G401 (cell line): ENCODE data around the gene MEG3. TPM values are rescaled to one million over a fixed set of nuclear protein-coding genes. Genes with fewer than 3 reads are reported as not detected.
"Not testable (repeated sequence)": the region's sequence is repeated elsewhere in the genome, so short reads cannot be mapped to it uniquely, and the experiment has no call there.

Experiments used
- DNase-seq: peaks from one replicate; pipeline ENCODE4 v3.0.0-alpha.2; 2015; ENCODE audit warnings: low spot score
- in situ Hi-C: cut with HindIII; loops from 2 replicates; pipeline ENCODE4 v1.10.0; 2016; ENCODE audit warnings: low sequenced_read_pairs, mixed read lengths
- total RNA-seq: library from RNA; depleted of rRNA; stranded (reverse); fragments of >200 nt; shearing (Covaris generic); gene quantifications from 2 replicates; pipeline ENCODE4 v1.2.3, GENCODE V29; 2014

Gene MEG3
- total RNA-seq, 1 experiment from 2014 or later, result 3.4 TPM

GRCh38 chr14:100787659-100788058 lies 38.3 kb upstream of the MEG3 start:
- in situ Hi-C loops, result no loop called here
- DNase-seq, result no peak

GRCh38 chr14:100788517-100788916 lies 37.4 kb upstream of the MEG3 start:
- DNase-seq, result no peak
- in situ Hi-C loops, result no loop called here

GRCh38 chr14:100788942-100789341 lies 37.0 kb upstream of the MEG3 start:
- in situ Hi-C loops, result no loop called here
- DNase-seq, result no peak

- in situ Hi-C loops, result no loop called here
- DNase-seq, result no peak
These were observed 36.2 kb upstream of the MEG3 start for GRCh38 chr14:100789460-100790417.

- no peak for DNase-seq
- in situ Hi-C loops, result no loop called here
These were observed 35.2 kb upstream of the MEG3 start for GRCh38 chr14:100790502-100791347.

- in situ Hi-C loops, result no loop called here
- DNase-seq, result no peak
These were observed 34.6 kb upstream of the MEG3 start for GRCh38 chr14:100791348-100791735.

- DNase-seq, result no peak
- in situ Hi-C loops, result no loop called here
These were observed 33.9 kb upstream of the MEG3 start for GRCh38 chr14:100791995-100792394.

GRCh38 chr14:100796946-100797345 lies 29.0 kb upstream of the MEG3 start:
- no peak for DNase-seq
- in situ Hi-C loops, result no loop called here

GRCh38 chr14:100800041-100800440 lies 25.9 kb upstream of the MEG3 start:
- no peak for DNase-seq
- in situ Hi-C loops, result no loop called here

GRCh38 chr14:100801433-100801832 lies 24.5 kb upstream of the MEG3 start:
- in situ Hi-C loops, DNase-seq: not testable (repeated sequence)

- in situ Hi-C loops, result no loop called here
- no peak for DNase-seq
These were observed 23.7 kb upstream of the MEG3 start for GRCh38 chr14:100802179-100802578.

- in situ Hi-C loops, result no loop called here
- no peak for DNase-seq
These were observed 23.2 kb upstream of the MEG3 start for GRCh38 chr14:100802766-100803165.

- in situ Hi-C loops, result no loop called here
- no peak for DNase-seq
These were observed 22.7 kb upstream of the MEG3 start for GRCh38 chr14:100803226-100803625.

- no peak for DNase-seq
- in situ Hi-C loops, result no loop called here
These were observed 22.2 kb upstream of the MEG3 start for GRCh38 chr14:100803676-100804075.

- in situ Hi-C loops, result no loop called here
- no peak for DNase-seq
These were observed 21.8 kb upstream of the MEG3 start for GRCh38 chr14:100804138-100804537.

- in situ Hi-C loops, result no loop called here
- DNase-seq, result no peak
These were observed 21.2 kb upstream of the MEG3 start for GRCh38 chr14:100804558-100805309.

- in situ Hi-C loops, result no loop called here
These were observed 19.5 kb upstream of the MEG3 start for GRCh38 chr14:100806386-100806785.

GRCh38 chr14:100807496-100807895 lies 18.4 kb upstream of the MEG3 start:
- in situ Hi-C loops, result no loop called here
- DNase-seq, result no peak

More at GRCh38 chr14:100806386-100806785, 19.5 kb upstream of the MEG3 start:
- DNase-seq, result no peak

- in situ Hi-C loops, result no loop called here
- DNase-seq, result no peak
These were observed 17.8 kb upstream of the MEG3 start for GRCh38 chr14:100807979-100808734.
